Measurements from ENCODE around the gene PI3.
"Not testable (repeated sequence)": the region's sequence is repeated elsewhere in the genome, so short reads cannot be mapped to it uniquely, and the experiment has no call there.

PI3 gene, protein sequence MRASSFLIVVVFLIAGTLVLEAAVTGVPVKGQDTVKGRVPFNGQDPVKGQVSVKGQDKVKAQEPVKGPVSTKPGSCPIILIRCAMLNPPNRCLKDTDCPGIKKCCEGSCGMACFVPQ

DNA sequence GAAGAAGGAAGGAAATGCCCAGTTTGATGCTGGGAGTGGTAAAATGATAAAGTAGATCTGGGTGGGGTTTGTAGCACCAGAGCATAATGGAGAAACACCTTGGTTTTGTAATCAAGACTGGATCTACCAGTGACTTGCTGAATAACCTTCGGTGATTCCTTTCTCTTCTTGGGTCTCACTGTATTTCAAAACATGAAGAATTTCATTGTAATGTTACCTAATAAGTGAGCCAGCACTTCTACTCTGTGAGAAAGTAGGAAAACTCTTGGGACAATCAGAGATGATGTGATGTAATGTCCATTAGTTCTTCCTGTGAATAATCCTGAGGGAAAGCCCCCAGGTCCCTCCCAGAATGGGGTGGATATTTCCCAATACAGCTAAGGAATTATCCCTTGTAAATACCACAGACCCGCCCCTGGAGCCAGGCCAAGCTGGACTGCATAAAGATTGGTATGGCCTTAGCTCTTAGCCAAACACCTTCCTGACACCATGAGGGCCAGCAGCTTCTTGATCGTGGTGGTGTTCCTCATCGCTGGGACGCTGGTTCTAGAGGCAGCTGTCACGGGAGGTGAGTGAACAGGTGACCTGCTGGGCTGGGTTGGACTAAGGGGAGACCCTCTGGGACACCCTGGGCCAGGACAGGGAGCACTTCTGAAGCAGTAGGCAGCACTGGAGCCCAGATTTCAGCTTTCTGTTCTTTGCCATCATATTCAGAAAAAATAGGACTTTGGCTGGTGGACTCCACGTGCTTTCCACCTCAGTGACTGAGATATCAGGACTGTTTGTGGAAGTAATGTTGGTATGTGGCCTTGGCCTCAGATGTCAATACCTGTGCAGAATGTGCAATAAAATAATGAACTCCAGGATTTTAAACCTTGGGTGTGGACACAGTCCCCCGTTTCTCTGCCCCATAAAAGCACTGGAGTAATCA lies at the start of gene PI3:
Gene PI3, plus strand, starts transcription at position 469 of the 931 bp plus-strand sequence. Its CDS starts 21 bp downstream, at position 490.
- FAIRE-seq (no peak), DNase-seq (ENCODE audit: insufficient read length, low spot score) (no peak)
- TF ChIP-seq, protein P1, sequence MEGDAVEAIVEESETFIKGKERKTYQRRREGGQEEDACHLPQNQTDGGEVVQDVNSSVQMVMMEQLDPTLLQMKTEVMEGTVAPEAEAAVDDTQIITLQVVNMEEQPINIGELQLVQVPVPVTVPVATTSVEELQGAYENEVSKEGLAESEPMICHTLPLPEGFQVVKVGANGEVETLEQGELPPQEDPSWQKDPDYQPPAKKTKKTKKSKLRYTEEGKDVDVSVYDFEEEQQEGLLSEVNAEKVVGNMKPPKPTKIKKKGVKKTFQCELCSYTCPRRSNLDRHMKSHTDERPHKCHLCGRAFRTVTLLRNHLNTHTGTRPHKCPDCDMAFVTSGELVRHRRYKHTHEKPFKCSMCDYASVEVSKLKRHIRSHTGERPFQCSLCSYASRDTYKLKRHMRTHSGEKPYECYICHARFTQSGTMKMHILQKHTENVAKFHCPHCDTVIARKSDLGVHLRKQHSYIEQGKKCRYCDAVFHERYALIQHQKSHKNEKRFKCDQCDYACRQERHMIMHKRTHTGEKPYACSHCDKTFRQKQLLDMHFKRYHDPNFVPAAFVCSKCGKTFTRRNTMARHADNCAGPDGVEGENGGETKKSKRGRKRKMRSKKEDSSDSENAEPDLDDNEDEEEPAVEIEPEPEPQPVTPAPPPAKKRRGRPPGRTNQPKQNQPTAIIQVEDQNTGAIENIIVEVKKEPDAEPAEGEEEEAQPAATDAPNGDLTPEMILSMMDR (IDR thresholded peaks at IDR 0.05; ENCODE audit: insufficient read depth, missing control alignments) = no peak

DNA sequence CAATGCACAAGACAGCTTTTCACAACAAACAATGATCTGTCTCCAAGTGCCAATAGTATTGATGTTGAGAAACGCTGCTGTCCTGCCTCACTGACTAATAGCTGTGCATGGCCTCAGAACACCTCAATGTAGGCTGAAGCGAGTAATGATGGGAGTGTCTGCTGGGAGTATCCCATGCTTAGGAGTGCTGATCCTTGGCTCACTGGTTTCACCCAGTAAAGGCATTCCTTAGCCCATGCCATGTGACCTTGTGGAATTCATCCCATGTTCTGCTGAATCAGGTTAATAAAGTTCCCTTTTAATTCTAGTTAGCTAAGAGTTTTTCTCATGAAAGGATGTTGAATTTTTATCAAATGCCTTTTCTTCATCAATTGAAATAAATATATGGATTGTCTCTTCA lies 46.6 kb upstream of the PI3 start:
- TF ChIP-seq, protein P1 (IDR thresholded peaks at IDR 0.05; ENCODE audit: insufficient read depth, missing control alignments) = no peak
- DNase-seq (ENCODE audit: insufficient read length, low spot score) (no peak), FAIRE-seq (no peak)

DNA sequence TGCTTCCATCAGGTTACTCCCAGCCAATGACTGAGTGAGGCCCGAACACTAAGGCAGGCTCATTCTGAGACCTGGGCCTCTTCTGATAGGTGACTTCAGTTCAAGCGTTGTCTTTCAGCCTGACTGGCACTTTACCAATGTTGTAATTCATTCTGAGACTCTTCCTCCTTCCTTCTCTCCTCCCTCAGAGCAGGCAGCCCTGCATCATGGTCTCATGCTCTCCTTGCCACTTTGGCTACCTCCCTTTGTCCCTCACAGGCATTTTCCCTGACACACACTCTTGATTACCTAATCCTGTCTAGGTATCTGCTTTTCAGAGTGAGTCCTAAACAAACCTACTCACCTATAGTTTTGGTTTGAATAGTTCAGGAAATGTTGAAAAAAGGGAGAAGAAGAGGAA lies 37.8 kb upstream of the PI3 start:
- no peak for FAIRE-seq
- DNase-seq (ENCODE audit: insufficient read length, low spot score) = no peak

DNA sequence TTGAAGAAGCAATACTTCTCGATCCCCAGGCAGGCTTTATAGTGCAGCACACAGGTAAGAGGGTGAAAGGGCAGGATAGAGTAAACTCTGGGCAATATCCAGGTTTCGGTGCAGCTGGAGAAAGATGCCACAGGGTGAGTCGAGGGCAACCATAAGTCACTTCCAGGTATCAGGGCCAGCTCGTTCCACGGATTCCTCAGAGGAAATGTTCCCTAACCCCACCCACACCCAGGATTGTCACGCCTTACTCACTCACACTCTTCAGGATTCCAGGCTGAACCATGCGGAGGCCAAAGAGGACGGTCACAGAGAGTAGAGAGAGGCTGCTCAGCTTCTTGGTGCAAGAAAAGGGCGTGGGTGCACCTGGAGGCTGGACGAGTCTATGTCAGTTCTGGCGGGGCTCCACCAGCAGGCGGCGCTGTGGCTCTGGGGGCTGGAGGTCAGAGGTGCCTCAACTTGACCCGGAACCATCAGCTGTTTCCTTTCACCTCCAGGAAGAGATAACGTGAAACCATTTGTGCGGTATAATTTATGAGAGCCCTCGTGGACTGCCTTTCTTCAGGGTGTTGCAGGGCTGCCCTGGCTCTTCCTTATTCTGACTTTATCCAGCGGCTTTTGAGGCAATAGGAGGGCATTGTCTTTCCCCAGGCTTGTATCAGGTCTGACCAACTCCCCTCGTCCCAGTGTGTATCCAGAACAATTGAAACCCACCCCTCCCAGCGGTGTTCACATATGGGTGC lies 36.0 kb upstream of the PI3 start:
- DNase-seq (ENCODE audit: insufficient read length, low spot score) = no peak
- TF ChIP-seq, protein P1 (IDR thresholded peaks at IDR 0.05; ENCODE audit: insufficient read depth, missing control alignments) = peak; percentile 44
- no peak for FAIRE-seq

More for the DNA sequence above, 37.8 kb upstream of the PI3 start:
- TF ChIP-seq, protein P1 (IDR thresholded peaks at IDR 0.05; ENCODE audit: insufficient read depth, missing control alignments) = no peak

DNA sequence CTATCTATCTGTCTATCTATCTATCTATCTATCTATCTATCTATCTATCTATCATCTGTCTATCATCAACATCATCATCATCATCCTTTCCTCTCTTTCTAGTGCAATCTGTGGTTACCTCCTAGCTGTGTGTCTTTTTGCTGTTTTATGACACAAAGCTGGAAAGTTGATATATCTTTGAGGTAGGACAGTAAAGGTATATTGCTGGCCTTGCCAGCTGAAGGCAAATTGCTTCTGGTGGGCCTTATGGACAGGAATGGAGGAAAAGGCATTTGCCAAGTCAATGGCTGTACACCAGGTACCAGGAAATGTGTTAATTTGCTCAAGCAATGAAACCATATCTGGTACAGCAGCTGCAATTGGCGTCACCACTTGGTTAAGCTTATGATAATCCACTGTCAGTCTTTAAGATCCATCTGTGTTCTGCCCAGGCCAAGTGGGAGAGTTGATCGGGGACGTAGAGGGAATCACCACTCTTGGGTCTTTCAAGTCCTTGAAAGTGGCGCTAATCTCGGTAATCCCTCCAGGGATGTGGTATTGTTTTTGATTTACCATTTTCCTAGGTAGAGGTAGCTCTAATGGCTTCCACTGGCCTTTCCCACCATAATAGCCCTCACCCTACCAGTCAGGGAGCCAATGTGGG lies 34.8 kb upstream of the PI3 start:
- FAIRE-seq = not testable (repeated sequence)
- peak; percentile 38 for DNase-seq (ENCODE audit: insufficient read length, low spot score)

DNA sequence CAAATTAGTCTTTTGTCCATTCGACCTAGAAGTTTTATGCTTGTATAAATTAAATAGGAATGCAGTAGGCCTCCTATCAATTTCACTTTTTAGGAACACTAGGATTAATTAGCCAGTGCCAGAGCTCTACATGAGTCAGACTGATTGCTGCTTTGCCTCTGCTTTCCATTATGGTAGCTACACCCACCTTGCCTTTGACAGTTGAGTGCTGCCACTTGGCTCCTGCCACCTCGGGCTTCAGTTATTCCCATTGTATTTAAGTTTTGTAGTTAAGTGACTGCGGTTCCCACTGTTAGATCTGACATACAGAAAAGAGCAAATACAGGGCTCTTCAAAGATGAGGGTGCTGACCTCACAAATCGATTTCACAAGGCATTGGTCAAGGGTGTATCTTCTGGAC lies 33.9 kb upstream of the PI3 start:
- FAIRE-seq = no peak
- no peak for DNase-seq (ENCODE audit: insufficient read length, low spot score)
- TF ChIP-seq, protein P1 (IDR thresholded peaks at IDR 0.05; ENCODE audit: insufficient read depth, missing control alignments) = no peak

DNA sequence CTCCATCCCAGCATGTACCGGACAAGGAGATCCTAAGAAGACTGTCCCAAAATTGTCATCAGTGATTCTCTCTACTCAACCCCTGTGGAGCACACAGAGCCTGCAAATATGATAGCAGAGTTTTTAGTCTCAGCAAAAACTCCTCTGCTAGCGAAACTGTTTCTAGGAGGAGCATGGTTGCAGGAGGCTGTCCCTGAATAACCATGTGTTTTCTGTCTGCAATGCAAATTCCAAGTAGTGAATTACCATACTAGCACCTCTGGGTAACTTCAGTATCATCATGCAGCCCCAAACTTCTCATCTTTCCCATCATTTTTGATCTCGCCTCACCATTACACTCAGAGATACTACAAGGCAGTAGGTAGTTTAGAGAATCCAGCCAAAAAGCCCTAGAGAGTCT lies 25.6 kb upstream of the PI3 start:
- FAIRE-seq = no peak
- no peak for DNase-seq (ENCODE audit: insufficient read length, low spot score)
- TF ChIP-seq, protein P1 (IDR thresholded peaks at IDR 0.05; ENCODE audit: insufficient read depth, missing control alignments) = no peak
